Brain pericyte (primary cell): ENCODE results near the gene KCNE2.
"Not testable (repeated sequence)": the region's sequence is repeated elsewhere in the genome, so short reads cannot be mapped to it uniquely, and the experiment has no call there.

Source experiments
- DNase-seq: peaks from one replicate; pipeline ENCODE4 v3.0.0-alpha.2; 2012; ENCODE audit warnings: low read depth, low spot score

Gene KCNE2

DNA sequence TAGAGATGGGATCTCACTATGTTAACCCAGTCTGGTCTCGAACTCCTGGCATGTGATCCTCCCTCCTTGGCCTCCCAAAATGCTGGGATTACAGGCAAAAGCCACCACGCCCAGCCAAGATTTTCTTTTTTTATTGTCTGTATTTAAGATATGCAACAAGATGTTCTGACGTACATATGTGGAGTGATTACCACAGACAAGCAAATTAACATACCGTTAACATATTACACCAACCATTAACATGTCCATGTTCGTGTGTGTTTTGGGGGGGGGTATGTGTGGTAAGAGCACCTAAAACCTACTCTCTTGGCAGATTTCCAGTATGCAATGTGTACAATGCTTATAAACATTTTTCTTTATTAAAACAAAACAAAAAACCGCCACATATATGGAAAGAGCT, 10.6 kb upstream of the KCNE2 start:
- DNase-seq: no peak

DNA sequence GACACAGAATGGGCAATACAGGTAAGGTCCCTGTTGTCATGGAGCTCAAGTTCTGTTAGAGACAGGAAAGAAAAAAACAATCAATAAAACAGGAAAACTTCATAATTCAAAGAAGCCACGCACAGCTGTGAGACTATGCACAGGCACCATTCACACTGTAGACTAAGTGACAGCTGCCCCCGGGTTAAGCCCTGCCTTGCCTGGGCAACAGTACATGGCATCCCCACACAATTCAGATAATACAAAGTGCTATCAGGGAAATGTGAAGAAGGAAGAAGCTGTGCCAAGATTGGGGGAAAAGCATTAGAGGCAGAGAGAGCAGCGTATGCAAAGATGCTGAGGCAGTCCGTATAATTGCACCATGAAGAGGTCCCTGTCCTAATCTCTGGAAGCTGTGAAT, 9.0 kb upstream of the KCNE2 start:
- no peak for DNase-seq

DNA sequence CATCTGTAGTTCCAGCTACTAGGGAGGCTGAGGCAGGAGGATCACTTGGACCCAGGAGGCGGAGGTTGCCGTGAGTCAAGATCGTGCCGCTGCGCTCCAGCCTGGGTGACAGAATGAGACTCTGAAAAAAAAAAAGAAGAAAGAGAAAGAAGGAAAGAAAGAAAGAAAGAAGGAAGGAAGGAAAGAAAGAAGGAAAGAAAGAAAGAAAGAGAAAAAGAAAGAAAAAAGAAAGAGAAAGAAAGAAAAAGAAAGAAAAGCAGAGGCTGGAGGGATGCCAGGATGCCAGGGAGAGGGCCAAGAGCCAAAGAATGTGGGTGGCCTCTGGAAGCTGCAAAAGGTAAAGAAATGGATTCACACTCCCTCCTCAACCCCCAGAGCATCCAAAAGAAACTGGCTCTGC, 8.2 kb upstream of the KCNE2 start:
- no peak for DNase-seq

DNA sequence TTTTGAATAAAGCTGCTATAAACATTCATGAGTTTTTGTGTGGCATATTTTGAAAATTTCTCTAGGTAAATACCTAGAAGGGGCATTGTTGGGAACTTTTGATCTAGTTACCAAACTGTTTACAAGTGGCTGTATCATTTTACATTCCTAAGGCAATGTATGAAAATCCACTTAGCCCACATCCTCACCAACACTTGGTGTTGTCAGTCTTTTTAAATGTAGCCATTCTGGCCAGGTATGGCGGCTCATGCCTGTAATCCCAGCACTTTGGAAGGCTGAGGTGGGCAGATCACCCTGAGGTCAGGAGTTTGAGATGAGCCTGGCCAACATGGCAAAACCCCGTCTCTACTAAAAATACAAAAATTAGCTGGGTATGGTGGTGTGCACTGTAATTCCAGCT, 5.9 kb upstream of the KCNE2 start:
- DNase-seq: no peak

DNA sequence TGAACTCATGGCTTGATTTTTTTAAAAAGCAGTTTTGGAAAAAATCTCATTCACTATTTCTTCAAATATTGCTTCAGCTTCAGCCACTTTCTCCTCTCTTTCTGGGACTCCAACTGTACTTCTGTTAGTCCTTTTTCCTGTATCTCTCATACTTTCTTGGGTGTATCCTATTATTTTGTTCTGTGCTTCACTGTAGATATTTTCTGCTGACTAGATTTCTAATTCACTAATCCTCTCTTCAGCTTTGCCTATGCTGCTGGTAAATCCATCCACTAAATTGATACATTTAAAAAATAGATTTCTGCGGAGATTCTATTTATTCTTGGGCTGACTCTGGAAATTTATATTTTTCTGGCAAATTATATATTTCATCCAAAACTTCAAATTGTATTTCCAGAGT, 4.9 kb upstream of the KCNE2 start:
- no peak for DNase-seq

DNA sequence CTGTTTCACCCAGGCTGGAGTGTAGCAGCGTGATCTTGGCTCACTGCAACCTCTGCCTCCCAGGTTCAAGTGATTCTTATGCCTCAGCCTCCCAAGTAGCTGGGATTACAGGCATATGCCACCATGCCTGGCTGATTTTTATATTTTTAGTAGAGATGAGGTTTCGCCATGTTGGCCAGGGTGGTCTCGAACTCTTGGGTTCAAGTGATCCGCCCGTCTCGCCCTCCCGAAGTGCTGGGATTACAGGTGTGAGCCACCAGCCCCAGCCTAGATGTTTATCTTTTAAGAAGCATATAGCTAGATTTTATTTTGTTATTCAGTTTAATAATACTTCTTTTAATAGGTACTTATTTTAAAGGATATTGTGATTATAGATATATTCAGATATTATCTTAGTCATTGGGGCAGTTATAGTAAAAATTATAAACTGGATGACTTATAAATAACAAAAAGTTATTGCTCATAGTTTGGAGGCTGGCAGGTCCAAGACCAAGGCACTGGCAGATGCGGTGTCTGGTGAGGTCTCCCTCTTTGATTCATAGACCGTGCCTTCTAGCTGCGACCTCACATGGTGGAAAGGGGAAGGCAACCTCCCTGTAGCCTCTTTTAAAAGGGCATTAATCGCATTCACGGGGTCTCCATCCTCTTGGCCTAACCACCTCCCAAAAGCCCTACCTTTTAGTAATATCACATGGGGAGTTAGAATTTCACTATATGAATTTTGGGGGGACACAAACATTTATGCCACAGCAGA, 3.1 kb upstream of the KCNE2 start:
- DNase-seq: no peak

DNA sequence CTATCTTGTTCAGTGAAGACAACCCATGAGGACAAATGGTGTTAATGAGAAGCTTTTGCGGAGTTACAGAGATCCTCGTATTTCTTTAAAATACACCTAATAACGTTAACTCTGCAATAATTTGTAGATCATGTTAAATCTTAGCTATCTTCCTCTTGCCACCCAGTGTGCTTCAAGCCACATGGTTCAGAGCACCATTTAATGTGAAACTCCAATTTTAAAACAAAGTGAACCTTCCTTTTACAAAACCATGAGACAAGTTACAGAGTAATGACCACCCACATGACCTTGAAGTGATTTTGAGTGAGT, 1.7 kb upstream of the KCNE2 start:
- DNase-seq: no peak

DNA sequence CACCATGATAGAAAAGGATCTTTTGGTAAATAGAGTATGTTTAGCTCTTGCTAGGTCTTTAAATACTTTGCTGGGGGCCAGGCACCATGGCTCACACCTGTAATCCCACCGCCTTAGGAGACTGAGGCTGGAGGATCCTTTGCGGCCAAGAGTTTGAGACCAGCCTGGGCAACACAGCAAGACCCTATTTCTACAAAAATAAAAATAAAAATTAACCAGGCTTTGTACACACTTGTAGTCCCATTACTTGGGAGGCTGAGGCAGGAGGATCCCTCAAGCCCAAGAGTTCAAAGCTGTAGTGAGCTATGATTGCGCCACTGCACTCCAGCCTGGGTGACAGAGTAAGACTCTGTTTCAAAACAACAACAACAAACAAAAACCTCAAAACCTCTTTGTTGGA, 1.1 kb upstream of the KCNE2 start:
- DNase-seq: no peak

DNA sequence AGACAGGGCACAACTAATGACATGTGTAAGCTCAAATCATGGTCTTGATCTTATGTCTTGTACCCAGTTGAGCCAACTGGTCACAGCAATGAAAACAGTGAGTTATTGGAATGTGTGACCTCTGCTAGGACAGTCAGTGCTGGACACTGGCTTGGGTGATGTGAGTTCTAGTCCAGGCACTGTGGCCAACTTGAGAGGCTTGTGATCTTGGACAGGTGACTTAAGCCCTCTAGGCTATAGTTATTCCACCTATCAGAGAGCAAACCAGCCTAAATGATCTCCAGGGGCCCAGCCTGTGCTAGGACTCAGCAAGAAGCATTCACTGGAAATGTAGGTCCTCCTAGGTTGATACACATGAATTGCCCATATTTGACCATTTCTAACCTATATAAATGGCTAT, 1.1 kb downstream of the KCNE2 start:
- no peak for DNase-seq

DNA sequence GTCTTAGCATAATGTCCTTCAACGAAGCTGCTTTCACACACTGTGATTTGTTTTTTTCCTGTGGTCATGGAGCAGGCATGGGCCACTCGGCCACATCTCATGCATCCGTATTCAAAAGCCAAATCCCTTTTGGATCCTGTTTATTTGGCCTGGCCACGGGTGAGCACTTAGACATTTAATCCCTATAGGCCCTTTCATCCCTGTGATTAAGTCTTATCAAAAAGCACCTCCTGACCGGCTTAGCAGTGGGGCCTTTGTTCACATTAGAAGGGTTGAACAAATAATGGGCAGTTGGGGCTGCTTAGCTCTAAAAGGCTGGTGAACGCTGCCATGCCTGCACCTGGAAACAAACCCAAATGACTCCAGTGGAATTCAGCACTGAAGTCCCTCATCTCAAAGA, 2.0 kb downstream of the KCNE2 start:
- DNase-seq: no peak

DNA sequence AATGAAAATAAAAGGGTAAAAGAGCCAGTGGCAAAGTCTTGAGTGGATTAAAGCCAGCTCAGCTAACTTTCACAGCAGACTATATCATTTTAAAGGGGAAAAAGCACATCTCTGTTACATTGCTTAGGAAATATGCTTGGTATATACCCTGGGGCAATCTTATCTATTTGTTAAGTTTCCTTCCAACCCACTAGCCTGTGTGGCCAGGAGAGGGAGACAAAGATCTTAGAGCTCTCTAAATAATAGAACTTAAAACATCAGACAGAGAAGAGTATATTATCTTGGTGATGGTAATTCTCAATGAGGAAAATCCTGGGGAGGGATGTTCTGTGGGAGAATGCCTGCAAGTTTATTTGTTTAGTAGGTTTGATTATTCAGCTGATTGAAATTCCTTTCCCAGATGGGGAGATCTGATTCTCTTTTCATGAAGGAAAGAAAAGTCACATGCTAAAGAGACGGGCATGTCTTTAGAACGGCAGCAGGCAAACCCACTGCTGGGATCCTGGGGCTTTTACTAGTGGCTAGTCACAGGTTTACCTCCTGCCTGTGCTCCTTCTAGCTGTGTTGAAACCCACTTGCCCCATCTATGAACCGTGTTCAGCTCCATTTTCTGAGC, 3.6 kb downstream of the KCNE2 start:
- DNase-seq: peak; percentile 42

DNA sequence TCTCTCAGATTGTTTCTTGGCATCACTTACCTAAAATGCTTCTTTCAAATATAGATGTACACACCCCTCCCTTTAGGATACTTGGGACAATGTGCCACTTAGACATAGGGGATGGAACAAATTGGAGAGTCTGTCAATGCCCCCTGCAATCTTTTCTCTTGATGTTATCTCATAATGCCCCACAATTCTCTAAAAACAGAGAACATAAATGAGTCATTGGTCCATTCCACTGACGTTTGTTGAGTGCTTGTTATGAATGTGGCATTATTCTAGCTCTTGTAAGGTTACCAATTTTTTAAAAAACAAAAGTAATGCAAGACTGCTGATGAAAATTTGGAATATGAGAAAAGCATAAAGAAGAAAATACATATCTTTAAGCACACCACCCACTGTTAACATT, 5.9 kb downstream of the KCNE2 start:
- DNase-seq: no peak

DNA sequence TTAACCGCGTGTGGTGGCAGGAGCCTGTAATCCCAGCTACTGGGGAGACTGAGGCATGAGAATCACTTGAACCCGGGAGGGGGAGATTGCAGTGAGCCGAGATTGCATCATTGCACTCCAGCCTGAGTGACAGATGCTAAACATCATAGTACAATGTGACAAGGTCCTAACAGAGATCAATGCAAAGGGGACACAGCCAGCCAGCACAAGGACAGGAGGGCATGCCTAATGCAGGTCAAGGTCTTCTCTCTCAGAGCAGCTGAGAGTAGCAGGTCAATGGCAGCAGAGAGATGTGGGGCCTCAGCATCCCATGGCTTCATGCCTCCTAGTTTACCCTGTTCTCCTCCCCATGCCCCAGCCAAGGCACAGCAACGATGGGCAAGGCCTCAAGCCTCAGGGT, 8.5 kb downstream of the KCNE2 start:
- no peak for DNase-seq

DNA sequence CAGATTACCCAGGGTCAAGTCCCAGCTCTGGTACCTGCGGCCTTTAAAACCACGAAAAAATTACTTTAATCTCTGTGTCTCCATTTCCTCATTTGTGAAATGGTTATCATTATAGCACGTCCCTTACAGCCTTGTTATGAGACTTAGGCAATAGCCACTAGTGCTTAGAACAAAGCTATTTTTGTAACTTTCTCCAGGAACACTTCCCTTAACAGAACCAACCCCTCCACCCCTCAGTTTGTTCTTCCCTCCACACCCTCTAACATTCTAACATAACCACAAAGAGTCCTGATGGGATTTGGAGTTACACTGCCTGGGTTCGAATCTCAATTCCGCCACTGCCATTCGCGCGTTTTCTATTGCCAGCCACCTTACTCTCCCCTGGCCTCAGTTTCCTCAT, 10.7 kb downstream of the KCNE2 start:
- DNase-seq: not testable (repeated sequence)

DNA sequence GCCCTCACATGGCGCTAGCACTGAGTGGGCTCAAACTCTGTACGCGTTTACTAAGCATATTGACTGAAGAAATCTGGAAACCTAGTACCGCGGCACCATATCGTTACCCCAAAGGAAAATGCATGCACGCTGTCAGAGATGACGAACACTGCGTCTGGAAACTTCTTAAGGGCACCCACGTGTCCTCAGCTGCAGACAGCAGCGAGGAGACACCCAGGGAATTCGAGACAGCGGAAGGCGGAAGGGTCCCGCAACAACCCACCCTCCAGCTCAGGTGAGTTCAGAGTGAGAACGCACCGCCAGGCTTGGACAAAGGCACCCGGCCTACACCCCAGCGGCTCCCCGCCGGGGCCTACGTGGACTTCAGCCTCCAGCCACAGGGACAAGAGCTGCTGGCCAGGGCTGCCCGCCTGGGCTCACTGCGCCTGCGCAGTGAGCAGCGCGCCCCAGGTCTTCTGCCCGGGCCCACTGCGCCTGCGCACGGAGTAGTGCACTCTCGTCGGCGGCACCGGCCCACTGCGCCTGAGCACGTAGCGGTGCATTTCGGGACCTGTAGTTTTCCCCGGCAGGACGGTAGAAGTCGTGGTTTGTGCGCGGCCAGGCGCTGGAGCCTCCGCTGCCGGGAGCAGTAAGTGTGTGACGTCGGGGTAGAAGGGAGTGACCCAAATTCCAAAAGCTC, 11.3 kb downstream of the KCNE2 start, which contains the start of gene SMIM11:
SMIM11 (plus strand) TSS at position 568 of the 679 bp plus-strand sequence. CDS start 3,998 bp downstream, outside the sequence.
- DNase-seq: not testable (repeated sequence)

DNA sequence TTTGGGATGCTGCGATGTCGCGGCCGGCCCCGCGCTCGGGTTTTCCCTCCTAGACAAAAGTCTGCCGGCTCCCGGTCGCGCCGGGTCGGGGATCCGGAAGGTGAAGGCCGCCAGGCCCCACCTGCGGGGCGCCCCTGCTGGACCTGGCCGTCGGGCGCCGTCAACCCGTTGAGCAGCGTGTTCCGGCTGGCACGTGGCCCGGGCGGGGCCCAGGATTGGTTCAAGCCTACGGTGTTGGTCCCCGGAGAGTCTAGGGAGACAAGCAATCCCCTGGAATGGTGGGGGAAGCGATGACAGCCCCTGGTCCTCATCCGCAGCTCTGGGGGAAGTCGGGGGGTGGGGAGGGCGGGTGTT, 11.8 kb downstream of the KCNE2 start:
- DNase-seq: not testable (repeated sequence)

DNA sequence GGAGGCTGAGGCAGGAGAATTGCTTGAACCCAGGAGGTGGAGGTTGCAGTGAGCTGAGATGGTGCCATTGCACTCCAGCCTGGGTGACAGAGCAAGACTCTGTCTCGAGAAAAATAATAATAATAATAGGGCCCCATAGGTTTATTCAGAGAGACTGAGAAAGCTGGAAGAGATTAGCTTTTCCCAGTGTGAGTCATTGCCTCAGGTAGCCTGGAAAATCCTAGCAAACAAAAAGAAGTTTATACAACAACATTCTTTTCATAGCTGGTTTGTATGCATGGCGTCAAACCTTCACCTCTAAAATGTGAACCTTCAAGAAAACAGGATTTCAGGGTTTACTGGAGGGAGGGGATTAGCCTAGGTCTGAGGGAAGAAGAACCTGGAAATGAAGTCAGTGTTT, 19.3 kb downstream of the KCNE2 start:
- not testable (repeated sequence) for DNase-seq

DNA sequence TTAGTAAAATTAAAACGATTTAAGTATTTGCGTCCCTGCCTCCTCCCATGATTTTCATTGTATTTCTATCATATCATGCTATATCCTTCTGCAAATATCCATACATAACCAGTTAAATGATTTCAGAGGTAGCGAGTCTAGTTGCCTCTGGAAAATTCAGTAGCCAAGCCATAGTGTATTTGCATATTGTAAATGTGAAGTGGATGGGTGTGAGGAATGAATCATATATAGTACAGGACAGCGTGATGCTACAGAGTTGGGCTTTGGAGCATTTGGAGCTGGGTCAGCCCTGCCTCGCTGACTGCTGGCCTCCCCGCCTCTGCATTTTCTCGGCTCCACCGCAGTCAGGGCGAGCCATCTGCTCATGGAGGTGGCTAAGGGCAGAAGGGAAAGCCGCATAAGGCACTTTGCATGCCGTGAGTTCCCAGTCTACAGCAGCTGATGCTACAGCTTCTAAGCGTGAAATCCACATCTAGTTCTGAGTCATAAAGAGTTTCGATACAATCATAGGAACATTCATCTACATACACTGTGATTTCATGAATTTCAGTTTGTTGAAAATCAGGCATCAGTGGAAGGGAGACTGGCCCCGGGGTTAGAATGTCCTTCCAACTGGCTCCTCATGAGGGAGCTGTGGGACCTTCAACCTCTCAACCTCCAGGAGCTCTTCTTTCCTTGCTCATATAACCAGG, 20.1 kb downstream of the KCNE2 start:
- DNase-seq: not testable (repeated sequence)

DNA sequence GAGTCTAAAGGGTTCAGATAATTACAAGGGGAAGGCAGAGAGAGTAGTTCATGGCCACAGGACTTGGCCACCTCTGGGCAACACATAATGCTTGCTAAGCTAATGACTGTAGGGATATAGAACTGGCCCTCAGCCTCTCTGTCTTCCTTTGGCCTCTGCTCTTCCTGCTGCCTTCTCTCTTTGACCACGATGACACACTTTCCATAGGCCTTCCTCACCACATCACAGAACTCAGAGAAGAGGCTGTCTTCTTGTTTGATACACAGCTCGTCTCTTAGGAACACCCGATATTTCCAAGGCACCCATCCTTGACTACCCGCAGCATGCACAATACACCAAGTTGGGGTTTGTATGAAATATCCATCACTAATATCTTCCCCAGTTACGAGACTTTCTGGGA, 36.7 kb downstream of the KCNE2 start:
- not testable (repeated sequence) for DNase-seq

DNA sequence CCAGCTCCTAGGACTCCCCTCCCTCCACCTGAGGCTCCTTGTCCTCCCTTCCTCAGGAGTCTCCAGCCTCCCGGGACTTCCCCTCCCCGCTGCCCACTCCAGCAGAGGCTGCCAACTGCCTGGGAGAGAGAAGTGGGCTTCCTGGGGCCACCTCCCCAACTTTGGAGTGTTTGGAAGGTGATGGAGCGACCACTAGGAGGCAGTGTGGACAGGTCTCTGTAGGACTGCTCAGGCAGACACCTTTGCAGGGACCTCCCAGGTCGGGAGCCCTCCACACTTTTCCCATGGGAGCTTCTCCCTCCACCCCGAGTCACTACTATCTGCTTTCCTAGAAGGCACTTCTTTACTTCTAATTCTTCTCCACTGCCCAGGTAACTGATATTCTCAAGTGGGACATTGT, 40.9 kb downstream of the KCNE2 start:
- not testable (repeated sequence) for DNase-seq

DNA sequence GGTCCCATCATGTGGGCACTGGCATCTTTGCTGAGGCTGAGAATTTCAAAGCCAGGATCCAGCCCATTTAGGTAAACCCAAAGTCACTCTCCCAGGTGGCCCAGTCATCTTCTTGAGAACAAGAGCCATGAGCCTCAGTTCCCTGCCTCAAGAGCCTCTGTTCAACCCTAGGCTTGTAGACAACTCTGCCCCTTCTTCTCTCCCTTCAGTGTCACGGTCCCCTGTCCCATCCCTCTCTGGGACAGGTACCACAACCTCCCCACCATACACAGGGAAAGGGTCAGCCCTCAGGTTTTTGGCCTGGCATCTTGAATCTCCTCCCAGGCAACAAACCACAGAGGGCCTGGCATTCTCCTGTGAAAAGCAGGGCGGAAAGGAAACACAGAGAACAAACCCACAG, 41.9 kb downstream of the KCNE2 start:
- not testable (repeated sequence) for DNase-seq

DNA sequence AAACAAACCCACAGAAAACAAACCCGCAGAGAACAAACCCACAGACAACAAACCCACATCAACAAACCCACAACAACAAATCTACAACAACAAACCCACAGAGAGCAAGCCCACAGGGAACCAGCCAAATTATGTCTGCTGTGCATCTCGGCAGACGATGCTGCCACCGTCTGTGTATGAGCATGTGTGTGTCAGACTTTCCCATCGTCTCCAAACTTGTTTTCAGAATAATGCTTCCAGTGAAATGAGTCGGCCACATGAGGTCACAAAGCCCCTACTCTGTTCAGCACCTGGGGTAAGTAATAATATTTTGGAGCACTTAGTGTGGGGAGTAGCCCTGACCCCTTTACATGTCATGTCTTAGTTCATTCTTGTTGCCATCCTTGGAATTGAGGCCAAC, 42.3 kb downstream of the KCNE2 start:
- not testable (repeated sequence) for DNase-seq
